Natural killer cell (primary cell): Measurements from ENCODE around the gene LHPP. TPM values are rescaled to one million over a fixed set of nuclear protein-coding genes. Genes with fewer than 3 reads are reported as not detected.

ENCODE experiments used
- ATAC-seq, 3 donors: fragments of 150-1000 bp in 2 of 3; fragments of 200-7000 bp in 1 of 3; cut with Tn5 transposase; 1 replicate in 1 of 3; 2 replicates in 2 of 3; pipeline ENCODE4 v1.10.0; 2021; ENCODE audit warnings: mild to moderate bottlenecking in 2 of 3, moderate library complexity in 2 of 3
- DNase-seq, 2 donors: peaks; one replicate each; pipeline versions ENCODE4 v3.0.0 to v3.0.0-alpha.2; 2013 to 2021; ENCODE audit warnings: mixed read lengths in 1 of 2
- H3K27ac ChIP-seq: one replicate; pipeline ENCODE4 v1.5.1; 2013; ENCODE audit warnings: mild to moderate bottlenecking, low read length
- H3K27me3 ChIP-seq: one replicate; pipeline ENCODE4 v1.6.1; 2013; ENCODE audit warnings: low read length; ENCODE audit not compliant: control insufficient read depth, insufficient read depth
- H3K36me3 ChIP-seq: one replicate; pipeline ENCODE4 v1.6.1; 2013; ENCODE audit warnings: low read length; ENCODE audit not compliant: control insufficient read depth, insufficient read depth
- H3K4me1 ChIP-seq: one replicate; pipeline ENCODE4 v1.6.1; 2013; ENCODE audit warnings: low read length; ENCODE audit not compliant: control insufficient read depth, insufficient read depth
- H3K4me3 ChIP-seq: one replicate; pipeline ENCODE4 v1.5.1; 2013; ENCODE audit warnings: low read length
- H3K9me3 ChIP-seq: one replicate; pipeline ENCODE4 v1.6.1; 2013; ENCODE audit warnings: low read length; ENCODE audit not compliant: control insufficient read depth, insufficient read depth
- H3K27ac Mint-ChIP-seq, 2 donors: one replicate each; pipeline ENCODE4 v1.8.0; 2022; ENCODE audit warnings: mild to moderate bottlenecking in 2 of 2, mixed read lengths in 2 of 2, moderate library complexity in 1 of 2
- H3K27me3 Mint-ChIP-seq, 2 donors: one replicate each; pipeline ENCODE4 v1.8.0; 2022; ENCODE audit warnings: low read depth in 2 of 2, mixed read lengths in 2 of 2
- H3K36me3 Mint-ChIP-seq: one replicate; pipeline ENCODE4 v1.8.0; 2022; ENCODE audit warnings: mixed read lengths
- H3K4me1 Mint-ChIP-seq, 2 donors: one replicate each; pipeline ENCODE4 v1.8.0; 2022; ENCODE audit warnings: mixed read lengths in 2 of 2
- H3K4me3 Mint-ChIP-seq: one replicate; pipeline ENCODE4 v1.8.0; 2022; ENCODE audit warnings: mild to moderate bottlenecking, moderate library complexity, mixed read lengths
- H3K9me3 Mint-ChIP-seq, 2 donors: one replicate each; pipeline ENCODE4 v1.8.0; 2022; ENCODE audit warnings: mixed read lengths in 2 of 2
- WGBS: methylation state at CpG from one replicate; pipeline ENCODE4 v1.1.7; 2013; ENCODE audit warnings: missing lambda C conversion rate; ENCODE audit not compliant: insufficient coverage; 5-methylcytosine and 5-hydroxymethylcytosine counted together
- intact Hi-C: fragments of 100-400 bp; cut with micrococcal nuclease; formaldehyde crosslinking; loops from one replicate; pipeline ENCODE4 v1.14.2; 2022
- total RNA-seq, 4 donors: library from RNA; stranded (reverse); fragments of 120-200 nt in 1 of 4; gene quantifications; one replicate each; pipeline versions ENCODE4 v1.2.3 to v1.2.4, GENCODE V29; 2013 to 2022
- TF ChIP-seq, protein P1 (sequence below): fragments of 200-600 bp; IDR thresholded peaks from one replicate; pipeline ENCODE4 v1.8.0; 2022; ENCODE audit warnings: antibody characterized with exemption

The LHPP gene
- total RNA-seq, 3 donors from 2014 or later (not counting 1 experiment from before 2014, with no cell fraction given): 12.3 to 19.3 (median 14.8) TPM

DNA sequence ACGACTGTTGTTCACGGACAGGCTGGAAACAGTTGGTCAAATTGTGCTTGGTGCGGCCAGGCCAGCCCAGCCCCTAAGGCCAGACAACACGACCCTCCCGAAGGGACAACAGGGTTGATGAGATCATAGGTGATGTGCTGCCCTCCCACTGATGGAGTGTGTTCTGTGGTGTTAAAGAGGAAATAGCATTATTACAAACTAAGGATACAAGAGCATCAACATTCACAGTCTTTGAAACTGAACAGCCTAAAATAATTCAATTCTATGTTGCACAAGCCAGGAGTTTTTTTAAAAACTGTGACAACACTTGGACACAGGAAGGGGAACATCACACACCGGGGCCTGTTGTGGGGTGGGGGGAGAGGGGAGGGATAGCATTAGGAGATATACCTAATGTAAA is 194.9 kb downstream of the LHPP start:
- 72% methylated on average over 6 of the region's 6 CpGs for WGBS
- Mint-ChIP-seq H3K27me3 (no peaks in the 10 kb centered on the region), H3K4me3 (peak overlapping the region; percentile 54), H3K4me1 (peaks cover 54 to 87% of the 10 kb centered on the region in 2 donors), H3K27ac (peak overlapping the region; percentile 72 to 99), H3K9me3 (no peaks in the 10 kb centered on the region), H3K36me3 (no peaks in the 10 kb centered on the region)
- TF ChIP-seq, protein P1, sequence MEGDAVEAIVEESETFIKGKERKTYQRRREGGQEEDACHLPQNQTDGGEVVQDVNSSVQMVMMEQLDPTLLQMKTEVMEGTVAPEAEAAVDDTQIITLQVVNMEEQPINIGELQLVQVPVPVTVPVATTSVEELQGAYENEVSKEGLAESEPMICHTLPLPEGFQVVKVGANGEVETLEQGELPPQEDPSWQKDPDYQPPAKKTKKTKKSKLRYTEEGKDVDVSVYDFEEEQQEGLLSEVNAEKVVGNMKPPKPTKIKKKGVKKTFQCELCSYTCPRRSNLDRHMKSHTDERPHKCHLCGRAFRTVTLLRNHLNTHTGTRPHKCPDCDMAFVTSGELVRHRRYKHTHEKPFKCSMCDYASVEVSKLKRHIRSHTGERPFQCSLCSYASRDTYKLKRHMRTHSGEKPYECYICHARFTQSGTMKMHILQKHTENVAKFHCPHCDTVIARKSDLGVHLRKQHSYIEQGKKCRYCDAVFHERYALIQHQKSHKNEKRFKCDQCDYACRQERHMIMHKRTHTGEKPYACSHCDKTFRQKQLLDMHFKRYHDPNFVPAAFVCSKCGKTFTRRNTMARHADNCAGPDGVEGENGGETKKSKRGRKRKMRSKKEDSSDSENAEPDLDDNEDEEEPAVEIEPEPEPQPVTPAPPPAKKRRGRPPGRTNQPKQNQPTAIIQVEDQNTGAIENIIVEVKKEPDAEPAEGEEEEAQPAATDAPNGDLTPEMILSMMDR: no peak
- no peak for DNase-seq
- ATAC-seq: no peak
- no peaks in the 10 kb centered on the region for H3K27me3 ChIP-seq
- H3K9me3 ChIP-seq: no peaks in the 10 kb centered on the region
- peak overlapping the region; percentile 69 for H3K27ac ChIP-seq
- no peak overlapping the region for H3K4me3 ChIP-seq
- intact Hi-C loops: loop anchor here (2.0 to 10.0 kb wide), 2 partner anchors 16 to 882 kb away; no protein-coding TSS in a partner anchor
- peaks cover 11% of the 10 kb centered on the region for H3K36me3 ChIP-seq
- peaks cover 96% of the 10 kb centered on the region for H3K4me1 ChIP-seq

DNA sequence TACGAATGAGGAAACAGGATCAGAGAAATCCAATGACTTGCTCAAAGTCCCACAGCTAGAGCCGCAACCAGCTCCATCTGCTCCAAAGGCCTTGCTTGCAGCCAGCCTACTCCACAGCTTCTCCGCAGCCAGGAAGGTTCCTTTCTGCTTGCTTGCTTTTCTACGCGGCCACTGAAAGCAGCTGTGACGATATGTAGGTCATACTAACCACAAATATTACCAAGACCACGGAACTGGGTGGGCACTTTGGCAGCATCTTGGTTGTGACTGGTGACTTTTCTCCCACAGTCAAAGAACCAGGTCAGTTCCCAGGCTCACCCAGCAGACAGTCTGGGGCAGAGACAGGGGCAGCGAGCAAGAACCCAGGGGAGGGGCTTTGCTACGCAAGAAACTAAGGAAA is 196.2 kb downstream of the LHPP start:
- peak; percentile 65 to 77 (median 71) for ATAC-seq
- intact Hi-C loops: loop anchor here (2.0 to 10.0 kb wide), 4 partner anchors 17 to 883 kb away; no protein-coding TSS in a partner anchor
- WGBS: 17% methylated on average over 9 of the region's 9 CpGs

DNA sequence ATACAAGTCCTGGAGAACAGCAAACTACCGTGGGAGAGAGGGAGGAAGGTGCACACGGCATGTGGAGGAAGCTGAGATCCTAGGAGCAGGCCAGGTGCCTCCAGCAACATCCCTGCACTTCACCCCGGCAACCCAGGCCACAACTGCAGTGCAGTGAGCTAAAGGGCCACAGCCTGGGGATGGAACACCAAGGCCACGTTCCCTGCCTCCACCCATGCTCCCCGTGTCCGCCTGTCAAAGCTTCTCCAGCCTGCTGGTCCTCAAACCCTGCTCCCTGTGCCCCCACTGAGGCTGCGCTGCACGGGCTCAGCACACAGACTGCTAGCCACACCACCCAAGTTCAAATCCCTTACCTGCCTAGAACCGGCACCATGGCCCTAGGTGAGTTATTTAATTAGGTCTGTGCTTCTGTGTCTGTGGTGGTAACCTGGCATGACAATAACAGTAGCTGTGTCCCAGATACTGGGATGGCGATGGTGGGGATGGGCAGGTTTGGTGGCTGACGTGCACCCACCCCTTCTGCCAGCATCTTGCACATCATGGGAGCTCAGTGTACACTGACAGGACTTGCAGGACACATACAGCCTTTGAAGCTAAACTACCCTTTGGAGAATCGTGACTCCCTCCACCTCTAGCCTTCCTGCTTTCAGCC is 197.1 kb downstream of the LHPP start:
- intact Hi-C loops: loop anchor here (1.0 to 10.0 kb wide), 4 partner anchors 8 to 884 kb away; no protein-coding TSS in a partner anchor
- H3K4me3 Mint-ChIP-seq: peak overlapping the region; percentile 80

More for the DNA sequence above, 196.2 kb downstream of the LHPP start:
- TF ChIP-seq, protein P1: no peak
- Mint-ChIP-seq H3K4me1 (peaks cover 58 to 81% of the 10 kb centered on the region in 2 donors), H3K4me3 (peak overlapping the region; percentile 80), H3K27ac (peak overlapping the region; percentile 95 to 99), H3K27me3 (no peaks in the 10 kb centered on the region), H3K36me3 (no peaks in the 10 kb centered on the region), H3K9me3 (no peaks in the 10 kb centered on the region)
- Histone ChIP-seq H3K36me3 (peaks cover 11% of the 10 kb centered on the region), H3K27ac (peak overlapping the region; percentile 96), H3K4me3 (no peak overlapping the region), H3K9me3 (no peaks in the 10 kb centered on the region), H3K4me1 (peaks cover 94% of the 10 kb centered on the region), H3K27me3 (no peaks in the 10 kb centered on the region)
- peak; percentile 63 to 82 for DNase-seq

More for the DNA sequence above, 197.1 kb downstream of the LHPP start:
- TF ChIP-seq, protein P1: no peak
- DNase-seq: peak in 1 of 2 donors; percentile 43
- 76% methylated on average over 12 of the region's 12 CpGs for WGBS
- H3K27ac ChIP-seq: peak overlapping the region; percentile 96
- H3K27me3 Mint-ChIP-seq: no peaks in the 10 kb centered on the region
- H3K27me3 ChIP-seq: no peaks in the 10 kb centered on the region
- H3K36me3 ChIP-seq: peaks cover 17% of the 10 kb centered on the region
- H3K9me3 Mint-ChIP-seq: no peaks in the 10 kb centered on the region
- H3K4me1 Mint-ChIP-seq: peaks cover 58 to 73% of the 10 kb centered on the region in 2 donors
- peak overlapping the region; percentile 95 to 99 for H3K27ac Mint-ChIP-seq
- no peak overlapping the region for H3K4me3 ChIP-seq
- peaks cover 92% of the 10 kb centered on the region for H3K4me1 ChIP-seq
- no peaks in the 10 kb centered on the region for H3K9me3 ChIP-seq
- no peak for ATAC-seq
- no peaks in the 10 kb centered on the region for H3K36me3 Mint-ChIP-seq
